ENCODE data around the gene TIMD4.

DNA sequence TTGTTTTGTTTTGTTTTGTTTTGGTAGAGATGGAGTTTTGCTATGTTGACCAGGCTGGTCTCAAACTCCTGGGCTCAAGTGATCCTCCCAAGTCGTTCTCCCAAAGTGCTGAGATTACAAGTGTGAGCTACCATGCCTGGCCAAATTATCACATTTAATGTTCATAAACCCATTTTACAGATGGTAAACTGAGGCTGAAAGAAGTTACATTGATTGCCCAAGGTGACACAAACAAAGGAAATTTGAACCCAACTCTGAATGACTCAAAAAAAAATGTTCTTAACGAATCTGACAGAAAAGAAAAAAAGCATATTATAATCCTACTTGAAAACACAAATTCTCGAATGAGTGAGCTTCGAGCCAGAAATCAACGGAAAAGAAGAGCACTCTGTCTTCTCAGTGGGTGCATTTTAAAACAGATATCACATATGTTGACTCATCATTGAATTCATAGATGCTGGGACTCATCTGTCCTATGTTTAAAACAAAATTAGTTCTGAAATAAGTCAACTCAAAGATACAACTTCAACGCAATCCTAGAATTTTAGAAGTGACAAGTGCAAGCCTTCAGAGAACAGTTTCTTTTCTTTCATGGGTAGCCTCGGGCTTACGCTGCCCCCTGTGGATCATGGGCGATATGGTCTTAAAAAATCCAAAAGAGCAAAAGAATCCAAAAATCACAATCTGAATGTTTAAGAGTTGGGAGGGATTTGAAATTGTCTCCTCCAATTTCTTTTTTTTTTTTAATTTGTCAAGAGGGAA lies 28.4 kb downstream of the TIMD4 start:
- TF ChIP-seq GATA2 (IDR thresholded peaks at IDR 0.05; ENCODE audit: low read depth, low read length) (no peak), GATA3 (IDR thresholded peaks at IDR 0.05; ENCODE audit: low read depth, low read length) (no peak)
